Adrenal gland (tissue), 5 donors: ENCODE data around the gene MAT1A.

ENCODE experiments used
- CTCF ChIP-seq, 6 experiments: fragments of 450-650 bp in 4 of 6; fragments of 200-600 bp in 2 of 6; sonication (generic) in 1 of 6; IDR thresholded peaks; 1 replicate in 5 of 6; 2 replicates in 1 of 6; pipeline versions ENCODE4 v1.5.1 to v1.8.0; 2016 to 2021; ENCODE audit warnings: antibody characterized with exemption in 6 of 6, mild to moderate bottlenecking in 2 of 6, moderate library complexity in 1 of 6
- POLR2A ChIP-seq, 2 donors: fragments of 450-650 bp; IDR thresholded peaks; one replicate each; pipeline ENCODE4 v1.6.1; 2017; ENCODE audit warnings: antibody characterized with exemption in 2 of 2, mild to moderate bottlenecking in 2 of 2, moderate library complexity in 1 of 2
- donor health status: DM: no; HTN: no; CAD: no.

GRCh38 chr10:80277016-80277415 lies 12.4 kb downstream of the MAT1A start:
- no peak for TF ChIP-seq CTCF (IDR thresholded peaks at IDR 0.05)
- TF ChIP-seq POLR2A (IDR thresholded peaks at IDR 0.05), result no peak
